Transverse colon (tissue), 4 donors: ENCODE measurements around the gene UROC1. TPM values are rescaled to one million over a fixed set of nuclear protein-coding genes. Genes with fewer than 3 reads are reported as not detected.
A peak's percentile ranks its signal among the peaks of the same experiment; 100 is the strongest.

Experiments
- DNase-seq: peaks from one replicate; pipeline ENCODE4 v3.0.0-alpha.2; 2019
- H3K27ac ChIP-seq, 4 donors: fragments of 200-600 bp; sonication (generic); 2 replicates each; pipeline ENCODE4 v1.5.1; 2016 to 2018; ENCODE audit warnings: inconsistent platforms in 4 of 4
- H3K27me3 ChIP-seq: fragments of 200-600 bp; sonication (generic); 2 replicates; pipeline ENCODE4 v1.5.1; 2017; ENCODE audit warnings: inconsistent platforms
- H3K36me3 ChIP-seq, 4 donors: fragments of 200-600 bp; sonication (generic); 2 replicates each; pipeline ENCODE4 v1.5.1; 2017 to 2019; ENCODE audit warnings: inconsistent platforms in 4 of 4
- H3K4me1 ChIP-seq, 4 donors: fragments of 200-600 bp; sonication (generic); 2 replicates each; pipeline ENCODE4 v1.5.1; 2017 to 2020; ENCODE audit warnings: inconsistent platforms in 4 of 4
- H3K4me3 ChIP-seq, 4 donors: fragments of 200-600 bp; sonication (generic); 1 replicate in 1 of 4; 2 replicates in 3 of 4; pipeline versions ENCODE4 v1.5.1 to v1.6.1; 2017 to 2019; ENCODE audit warnings: inconsistent platforms in 4 of 4
- H3K9me3 ChIP-seq, 2 donors: fragments of 200-600 bp; sonication (generic); 2 replicates each; pipeline ENCODE4 v1.5.1; 2017 to 2019; ENCODE audit warnings: inconsistent platforms in 2 of 2
- EP300 ChIP-seq: sonication (generic); formaldehyde crosslinking; IDR thresholded peaks from one replicate; pipeline ENCODE4 v1.6.1; 2017; ENCODE audit warnings: antibody characterized with exemption, low read depth
- POLR2A ChIP-seq: fragments of 450-650 bp; IDR thresholded peaks from one replicate; pipeline ENCODE4 v1.6.1; 2016; ENCODE audit warnings: antibody characterized with exemption, mild to moderate bottlenecking, moderate library complexity
- POLR2AphosphoS5 ChIP-seq, 3 donors: sonication (generic); formaldehyde crosslinking; IDR thresholded peaks; one replicate each; pipeline ENCODE4 v1.6.1; 2016; ENCODE audit warnings: antibody characterized with exemption in 3 of 3
- WGBS, 2 donors: methylation state at CpG; one replicate each; pipeline ENCODE4 v1.1.5; 2018; ENCODE audit warnings: low coverage in 1 of 2; 5-methylcytosine and 5-hydroxymethylcytosine counted together
- in situ Hi-C, 4 donors: fragments of 200-750 bp; cut with MboI; loops; one replicate each; pipeline versions ENCODE4 v1.15.0 to v1.15.1; 2017; ENCODE audit warnings: low sequenced_read_pairs in 3 of 4, low pct_ligation_motif_present in 1 of 4, low pct_unique_long_range_greater_than_20kb in 1 of 4
- intact Hi-C: fragments of 100-400 bp; cut with DNase I; formaldehyde crosslinking; loops from one replicate; pipeline ENCODE4 v1.15.1; 2023; ENCODE audit warnings: low total_unique reads
- total RNA-seq, 4 donors: library from RNA; depleted of rRNA; stranded (reverse); fragments of >200 nt; gene quantifications; one replicate each; pipeline ENCODE4 v1.1.0, GENCODE V29; 2016
- TF ChIP-seq, protein P1 (sequence below), 5 experiments: fragments of 200-600 bp in 3 of 5; fragments of 450-650 bp in 2 of 5; sonication (generic) in 3 of 5; IDR thresholded peaks; 1 replicate in 2 of 5; 2 replicates in 3 of 5; pipeline ENCODE4 v1.5.1; 2016 to 2017; ENCODE audit warnings: antibody characterized with exemption in 5 of 5, inconsistent platforms in 3 of 5, mild to moderate bottlenecking in 2 of 5, moderate library complexity in 1 of 5

UROC1 gene
- total RNA-seq, 4 donors from 2014 or later = not detected

DNA sequence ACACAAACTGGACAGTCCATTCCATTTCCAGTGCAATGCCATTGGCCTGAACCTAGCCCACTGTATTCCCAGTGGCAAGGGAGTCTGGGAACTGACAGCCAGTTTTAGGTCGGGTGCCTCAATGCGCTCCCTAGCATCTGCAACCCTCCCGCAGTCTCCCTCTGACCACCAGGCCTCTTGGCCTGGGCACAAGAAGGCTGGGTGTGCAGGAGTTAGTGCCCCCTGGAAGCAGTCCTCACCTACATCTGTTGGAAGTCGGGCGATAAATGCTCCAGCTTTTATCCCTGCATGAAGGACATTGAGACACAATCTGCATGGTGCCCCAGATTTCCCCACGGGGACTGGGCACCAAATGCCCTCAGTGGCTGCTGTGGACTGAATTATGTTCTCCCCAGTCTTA lies 28.4 kb upstream of the UROC1 start:
- no peaks in the 10 kb centered on the region for H3K9me3 ChIP-seq
- DNase-seq = peak; percentile 1
- H3K36me3 ChIP-seq = no peaks in the 10 kb centered on the region
- H3K27ac ChIP-seq = no peak overlapping the region
- no peaks in the 10 kb centered on the region for H3K4me1 ChIP-seq
- 92% methylated on average over 6 of the region's 6 CpGs; no CpG with 5 or more reads in 1 of the 2 donors for whole genome bisulfite sequencing, 2 donors
- TF ChIP-seq POLR2A = no peak
- no peak for TF ChIP-seq POLR2AphosphoS5 (IDR thresholded peaks at IDR 0.05)
- TF ChIP-seq, protein P1, sequence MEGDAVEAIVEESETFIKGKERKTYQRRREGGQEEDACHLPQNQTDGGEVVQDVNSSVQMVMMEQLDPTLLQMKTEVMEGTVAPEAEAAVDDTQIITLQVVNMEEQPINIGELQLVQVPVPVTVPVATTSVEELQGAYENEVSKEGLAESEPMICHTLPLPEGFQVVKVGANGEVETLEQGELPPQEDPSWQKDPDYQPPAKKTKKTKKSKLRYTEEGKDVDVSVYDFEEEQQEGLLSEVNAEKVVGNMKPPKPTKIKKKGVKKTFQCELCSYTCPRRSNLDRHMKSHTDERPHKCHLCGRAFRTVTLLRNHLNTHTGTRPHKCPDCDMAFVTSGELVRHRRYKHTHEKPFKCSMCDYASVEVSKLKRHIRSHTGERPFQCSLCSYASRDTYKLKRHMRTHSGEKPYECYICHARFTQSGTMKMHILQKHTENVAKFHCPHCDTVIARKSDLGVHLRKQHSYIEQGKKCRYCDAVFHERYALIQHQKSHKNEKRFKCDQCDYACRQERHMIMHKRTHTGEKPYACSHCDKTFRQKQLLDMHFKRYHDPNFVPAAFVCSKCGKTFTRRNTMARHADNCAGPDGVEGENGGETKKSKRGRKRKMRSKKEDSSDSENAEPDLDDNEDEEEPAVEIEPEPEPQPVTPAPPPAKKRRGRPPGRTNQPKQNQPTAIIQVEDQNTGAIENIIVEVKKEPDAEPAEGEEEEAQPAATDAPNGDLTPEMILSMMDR (IDR thresholded peaks at IDR 0.05) = no peak
- intact Hi-C loops (no loop called here), in situ Hi-C loops (no loop called here)
- H3K4me3 ChIP-seq = no peak overlapping the region
- H3K27me3 ChIP-seq = peaks cover 17% of the 10 kb centered on the region

DNA sequence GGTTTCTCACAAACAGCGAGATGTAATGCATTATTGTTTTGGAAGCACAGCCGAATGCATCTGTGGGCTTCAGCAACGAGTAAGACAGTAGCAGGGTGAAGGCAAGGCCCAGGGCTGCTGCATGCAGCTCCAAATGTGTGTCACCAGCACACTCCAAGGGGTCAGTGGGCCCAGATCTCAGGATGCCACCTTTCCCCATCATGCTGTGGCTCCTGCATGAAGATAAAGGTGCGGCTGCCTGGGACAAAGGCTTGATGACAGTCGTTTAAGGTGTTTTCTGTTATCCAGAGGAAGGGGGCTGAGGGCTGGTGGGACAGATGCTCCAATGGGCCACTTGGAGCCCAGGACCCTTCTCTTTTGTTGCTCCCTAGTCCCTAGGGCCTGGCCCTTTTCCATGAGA lies 28.0 kb upstream of the UROC1 start:
- Histone ChIP-seq H3K27ac (no peak overlapping the region), H3K36me3 (no peaks in the 10 kb centered on the region), H3K9me3 (no peaks in the 10 kb centered on the region), H3K4me1 (no peaks in the 10 kb centered on the region), H3K4me3 (no peak overlapping the region), H3K27me3 (peaks cover 18% of the 10 kb centered on the region)
- peak; percentile 4 for DNase-seq
- WGBS, 2 donors = 81 to 100% methylated on average over 1 to 5 of the region's 5 CpGs
- in situ Hi-C loops (no loop called here), intact Hi-C loops (loop anchor here (2.0 kb wide), 1 partner anchor 79 kb away; no protein-coding TSS in a partner anchor)
- no peak for TF ChIP-seq POLR2AphosphoS5 (IDR thresholded peaks at IDR 0.05)
- TF ChIP-seq EP300 = no peak
- TF ChIP-seq, protein P1 (IDR thresholded peaks at IDR 0.05) = no peak
- TF ChIP-seq POLR2A = no peak

DNA sequence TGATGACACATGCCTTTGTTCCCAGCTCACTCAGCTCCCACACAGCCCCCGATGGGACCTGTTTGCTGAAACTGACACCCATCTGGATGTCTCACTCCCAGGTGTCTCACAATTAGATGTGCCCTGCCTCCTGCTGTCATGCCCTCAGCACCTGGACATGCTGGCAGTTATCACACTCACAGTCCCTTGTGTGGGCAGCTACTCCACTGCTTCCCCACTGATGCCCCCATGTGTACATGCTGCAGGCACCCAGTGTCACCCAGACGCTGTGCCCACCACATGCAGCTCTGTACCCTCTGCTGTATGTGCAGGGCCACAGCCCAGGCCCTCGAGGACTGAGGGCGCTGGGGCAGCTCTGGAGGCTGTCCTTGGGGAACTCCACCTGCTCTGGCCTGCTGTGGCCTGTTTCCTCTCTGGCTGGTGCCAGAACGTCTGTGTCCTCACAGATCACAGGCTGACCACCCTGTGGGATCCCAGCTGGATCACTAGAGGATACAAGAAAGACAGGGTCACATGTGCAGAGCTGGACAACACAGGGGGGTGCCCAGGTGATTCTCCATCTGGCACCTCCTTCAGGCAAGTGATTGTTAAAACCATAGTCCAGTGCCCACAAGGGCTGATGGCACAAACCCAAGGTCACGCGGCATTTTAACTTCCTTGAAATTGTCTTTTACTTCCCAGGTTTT lies 27.2 kb upstream of the UROC1 start:
- H3K27ac ChIP-seq = no peak overlapping the region
- TF ChIP-seq POLR2A (no peak), EP300 (no peak), POLR2AphosphoS5 (IDR thresholded peaks at IDR 0.05) (no peak)
- TF ChIP-seq, protein P1 (IDR thresholded peaks at IDR 0.05) = no peak
- H3K36me3 ChIP-seq = no peaks in the 10 kb centered on the region
- WGBS, 2 donors = 53% methylated on average over 7 of the region's 7 CpGs; no CpG with 5 or more reads in 1 of the 2 donors
- H3K27me3 ChIP-seq = peaks cover 18% of the 10 kb centered on the region
- in situ Hi-C loops = no loop called here
- DNase-seq = peak; percentile 7
- intact Hi-C loops = loop anchor here (2.0 kb wide), 1 partner anchor 78 kb away; no protein-coding TSS in a partner anchor
- no peak overlapping the region for H3K4me3 ChIP-seq
- no peaks in the 10 kb centered on the region for H3K9me3 ChIP-seq
- no peaks in the 10 kb centered on the region for H3K4me1 ChIP-seq

DNA sequence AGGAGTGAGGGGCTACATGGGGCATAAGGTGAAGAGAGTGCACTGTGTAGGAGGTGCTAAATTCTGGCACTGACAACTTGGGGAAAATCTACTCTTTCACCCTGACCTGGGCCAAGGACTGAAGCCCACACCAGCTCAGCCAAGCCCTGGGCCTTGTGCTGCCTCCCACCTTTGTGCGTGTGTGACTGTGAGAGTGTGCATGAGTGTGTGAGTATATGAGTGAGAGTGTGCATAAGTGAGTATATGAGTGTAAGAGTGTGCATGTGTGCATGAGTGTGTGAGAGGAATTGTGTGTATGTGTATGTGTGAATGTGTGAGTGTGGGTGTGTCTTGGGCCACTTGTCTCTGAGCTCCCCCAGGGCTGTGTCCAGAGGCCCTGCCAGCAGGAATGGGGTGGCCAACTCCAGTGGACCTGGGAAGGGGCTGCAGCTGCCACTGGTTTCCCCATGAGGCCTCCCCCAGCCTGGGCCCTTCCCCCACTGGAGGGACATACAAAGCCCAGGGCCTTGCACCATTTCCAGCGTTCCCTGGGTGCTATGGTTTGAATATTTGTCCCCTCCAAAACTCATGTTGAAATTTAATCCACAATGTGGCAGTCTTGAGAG lies 26.0 kb upstream of the UROC1 start:
- intact Hi-C loops (loop anchor here (2.0 kb wide), 1 partner anchor 77 kb away; no protein-coding TSS in a partner anchor), in situ Hi-C loops (no loop called here)
- no peaks in the 10 kb centered on the region for H3K36me3 ChIP-seq
- H3K27ac ChIP-seq = no peak overlapping the region
- no peaks in the 10 kb centered on the region for H3K4me1 ChIP-seq
- H3K9me3 ChIP-seq = no peaks in the 10 kb centered on the region
- H3K4me3 ChIP-seq = no peak overlapping the region
- H3K27me3 ChIP-seq = peaks cover 18% of the 10 kb centered on the region
- TF ChIP-seq POLR2A = no peak
- TF ChIP-seq EP300 = no peak
- no peak for TF ChIP-seq POLR2AphosphoS5 (IDR thresholded peaks at IDR 0.05)
- TF ChIP-seq, protein P1 (IDR thresholded peaks at IDR 0.05) = no peak
- WGBS, 2 donors = 93% methylated on average over 2 of the region's 2 CpGs; no CpG with 5 or more reads in 1 of the 2 donors
- DNase-seq = peak; percentile 3
